Measurements from ENCODE around the gene ZDHHC11.
"Not testable (repeated sequence)": the region's sequence is repeated elsewhere in the genome, so short reads cannot be mapped to it uniquely, and the experiment has no call there.

The ZDHHC11 gene

DNA sequence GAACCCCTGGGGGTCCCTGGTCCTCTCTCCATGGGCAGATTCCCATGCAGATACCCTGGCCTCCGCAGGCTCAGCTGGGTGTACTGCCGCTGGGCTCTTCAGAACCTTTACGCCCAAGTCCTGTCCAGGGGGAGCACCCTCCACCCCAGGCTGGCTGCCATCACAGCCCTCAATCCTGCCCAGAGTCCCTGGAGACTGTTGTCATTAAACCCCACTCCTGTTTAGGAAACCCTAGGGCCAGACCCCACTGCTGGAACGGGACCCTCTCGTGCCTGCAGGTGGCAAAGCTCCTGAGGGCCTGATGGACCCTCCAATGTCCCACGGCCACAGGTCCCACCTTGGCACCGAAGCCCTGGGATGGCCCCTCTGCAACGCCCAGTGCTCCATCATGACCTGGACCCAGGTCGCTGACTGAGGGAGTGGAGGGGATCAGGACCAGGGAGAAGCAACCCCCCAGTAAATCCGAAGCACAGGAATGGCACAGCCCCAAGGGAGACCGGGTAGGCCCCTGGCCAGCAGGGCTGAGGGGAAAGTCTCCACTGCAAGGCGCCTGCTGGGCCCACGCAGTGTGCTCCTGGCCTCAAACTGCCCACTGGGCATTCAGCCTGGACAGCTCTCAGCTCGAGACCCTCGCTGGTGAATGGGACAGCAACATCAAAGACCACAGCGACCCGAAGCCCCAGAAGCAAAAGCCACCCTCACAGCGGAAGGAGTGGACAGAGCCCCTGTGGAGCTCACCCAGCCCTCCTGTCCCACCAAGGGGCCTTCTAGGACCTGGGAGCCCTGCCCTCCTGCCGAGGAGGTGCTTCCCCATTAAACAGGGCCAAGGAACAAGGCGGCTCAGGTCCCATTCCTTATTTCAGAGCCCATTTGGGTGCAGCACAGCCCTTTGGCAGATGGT is 74.6 kb downstream of the ZDHHC11 start:
- no peak for DNase-seq

DNA sequence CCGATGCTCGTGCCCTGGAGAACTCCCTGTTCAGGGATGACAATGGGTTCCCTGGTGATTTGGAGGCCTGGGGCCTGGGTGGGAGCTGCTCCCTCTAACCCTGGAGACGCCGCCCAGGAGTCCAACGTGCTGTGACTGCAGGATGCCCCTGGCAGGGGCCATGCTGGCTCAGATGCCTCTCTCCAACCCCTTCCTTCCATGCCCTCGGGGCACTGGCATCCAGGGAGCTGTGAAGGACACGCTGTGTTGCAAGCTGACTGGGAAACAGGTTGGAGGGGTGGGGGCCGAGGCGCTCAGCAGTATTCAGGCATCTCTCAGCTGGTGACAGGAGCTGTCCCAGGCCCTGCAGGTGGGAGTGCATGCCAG is 75.2 kb downstream of the ZDHHC11 start:
- DNase-seq: not testable (repeated sequence)

DNA sequence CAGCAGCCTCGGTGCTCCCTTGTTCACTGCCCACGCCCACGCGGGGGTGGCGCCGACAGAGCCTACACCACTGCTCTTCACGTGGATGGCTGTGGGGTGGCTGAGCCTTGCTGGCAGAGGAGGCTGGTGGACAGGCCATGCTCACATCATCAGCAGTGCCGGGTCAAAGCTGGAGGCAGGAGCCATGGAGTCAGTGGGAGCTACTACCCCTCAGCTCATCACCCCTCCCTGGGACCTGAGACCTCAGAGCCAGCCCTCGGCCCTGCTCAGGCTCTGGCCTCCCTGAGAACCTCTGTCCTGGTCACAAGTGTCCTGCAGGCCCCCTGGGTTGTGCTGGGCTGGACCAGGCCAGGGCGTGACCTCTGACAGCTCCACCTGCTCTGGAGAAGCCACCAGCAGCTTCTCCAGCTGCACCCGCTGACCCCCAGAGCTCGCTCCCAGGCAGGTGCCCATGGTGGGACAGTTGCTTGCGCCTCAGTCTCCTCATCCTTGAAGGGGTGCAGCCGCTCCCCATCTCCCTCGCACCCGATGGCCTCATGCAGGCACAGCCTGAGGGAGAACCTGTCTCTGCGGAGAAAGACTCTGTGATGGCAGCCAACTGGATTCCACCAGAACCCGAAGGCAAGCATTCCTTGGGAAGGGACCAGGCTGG is 75.8 kb downstream of the ZDHHC11 start:
- not testable (repeated sequence) for DNase-seq

GRCh38 chr5:774304-774703 is 76.5 kb downstream of the ZDHHC11 start:
- DNase-seq: not testable (repeated sequence)

GRCh38 chr5:773517-774264 is 77.1 kb downstream of the ZDHHC11 start:
- DNase-seq: no peak

DNA sequence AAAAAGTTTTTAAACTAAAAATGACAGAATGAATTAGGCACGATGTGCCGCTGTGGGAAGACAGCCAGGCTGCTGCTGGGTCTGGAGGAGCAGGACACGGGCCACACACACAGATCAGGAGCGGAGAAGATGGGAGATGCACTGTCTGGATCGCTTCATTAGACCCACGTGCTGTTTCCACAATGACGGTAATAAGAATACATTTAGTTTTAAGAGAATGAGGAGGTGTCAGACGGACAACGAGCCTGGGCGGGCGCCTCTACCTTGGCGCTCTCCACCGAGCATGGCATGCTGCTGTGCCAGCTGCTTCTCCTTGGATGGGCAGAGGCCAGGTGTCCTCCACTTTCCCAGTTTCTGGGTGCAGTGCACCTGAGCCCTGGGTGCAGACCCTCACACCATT is 77.9 kb downstream of the ZDHHC11 start:
- DNase-seq: not testable (repeated sequence)

DNA sequence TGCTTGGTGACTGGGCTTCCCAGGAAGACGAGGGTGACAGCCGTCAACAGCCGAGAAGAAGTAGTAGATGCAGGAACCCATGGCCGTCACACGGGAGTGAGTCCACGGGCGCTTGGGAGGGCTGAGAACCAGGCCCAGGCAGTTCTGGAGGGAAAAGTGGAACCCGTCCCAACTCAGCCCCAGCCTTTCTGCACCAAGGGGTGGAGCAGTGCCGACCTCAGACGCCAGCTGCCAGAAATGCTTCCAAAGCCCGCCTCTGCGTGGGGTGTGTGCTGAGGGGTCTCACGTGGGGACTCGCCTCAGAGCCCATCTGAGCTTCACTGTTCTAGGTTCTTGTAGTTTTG is 78.3 kb downstream of the ZDHHC11 start:
- not testable (repeated sequence) for DNase-seq

DNA sequence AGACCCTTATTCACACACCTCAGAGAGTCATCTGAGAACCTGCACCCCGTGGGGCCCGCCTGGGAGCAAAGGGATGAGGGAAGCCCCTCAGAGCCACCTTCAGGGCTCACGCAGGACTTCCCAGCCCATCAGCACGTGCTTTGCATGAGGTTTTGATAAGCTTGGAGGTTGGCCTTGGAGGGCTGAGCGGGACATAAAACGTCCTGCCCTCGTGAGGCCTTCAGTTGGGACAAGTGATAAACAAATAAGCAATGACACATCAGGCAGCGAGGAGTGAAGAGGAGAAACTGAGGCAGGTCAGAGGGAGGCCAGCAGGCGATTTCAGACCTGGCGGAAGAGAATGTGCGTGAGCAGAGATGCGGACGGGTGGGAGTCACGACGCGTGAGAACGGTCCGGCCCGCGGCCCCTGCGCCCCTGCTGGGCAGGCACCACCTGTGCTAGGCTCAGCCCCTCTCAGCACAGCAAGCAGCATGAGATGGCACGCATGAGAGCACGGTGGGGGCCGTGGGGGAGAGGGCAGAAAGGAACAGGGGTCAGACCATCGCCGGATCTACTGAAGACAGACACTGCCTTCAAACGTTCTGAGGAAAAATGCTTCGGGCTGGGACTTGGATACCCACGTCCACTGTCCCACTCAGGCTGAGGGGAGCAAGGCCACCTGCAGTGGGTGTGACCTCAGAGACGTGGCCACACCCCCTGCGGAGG is 78.8 kb downstream of the ZDHHC11 start:
- not testable (repeated sequence) for DNase-seq

GRCh38 chr5:771087-771781 is 79.6 kb downstream of the ZDHHC11 start:
- DNase-seq: not testable (repeated sequence)

- DNase-seq: not testable (repeated sequence)
Observed at GRCh38 chr5:770585-770984, 80.2 kb downstream of the ZDHHC11 start.

- DNase-seq: not testable (repeated sequence)
Observed at GRCh38 chr5:769485-770145, 81.2 kb downstream of the ZDHHC11 start.

DNA sequence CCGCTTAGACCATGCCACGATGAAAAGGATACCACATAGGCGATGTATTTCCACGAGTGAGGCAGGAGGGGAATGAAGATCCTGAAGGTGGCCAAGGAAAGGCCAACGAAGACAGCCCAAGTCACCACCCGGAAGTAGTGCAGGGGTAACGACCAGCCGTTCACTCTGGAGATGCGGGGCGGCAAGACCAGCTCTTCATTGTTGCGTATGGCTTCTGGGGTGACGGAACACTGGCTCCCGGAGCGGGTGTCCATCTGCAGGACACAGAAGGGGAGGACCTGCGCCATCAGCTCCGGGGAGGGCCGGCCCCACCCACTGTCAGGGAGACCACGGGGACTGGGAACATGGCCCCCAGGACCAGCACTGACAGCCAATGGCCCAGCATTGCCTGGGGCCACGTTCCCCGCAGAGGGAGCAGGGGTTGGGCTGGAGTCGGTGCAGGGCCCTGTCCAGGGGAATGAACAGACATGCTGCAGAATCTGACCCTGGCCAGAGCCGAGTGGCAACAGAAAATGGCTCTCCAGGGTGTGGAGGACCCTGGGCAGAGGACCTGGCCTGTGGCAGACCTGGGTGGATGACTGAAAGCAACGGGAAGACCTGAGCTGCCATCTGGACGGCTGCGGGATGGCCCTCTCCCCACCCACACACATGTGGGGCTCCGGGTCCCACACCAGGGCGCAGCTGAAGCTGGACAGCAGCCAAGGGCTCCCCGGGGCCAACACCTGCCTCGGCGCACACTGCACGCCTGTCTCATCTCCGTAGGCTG is 83.9 kb downstream of the ZDHHC11 start:
- DNase-seq: no peak

DNA sequence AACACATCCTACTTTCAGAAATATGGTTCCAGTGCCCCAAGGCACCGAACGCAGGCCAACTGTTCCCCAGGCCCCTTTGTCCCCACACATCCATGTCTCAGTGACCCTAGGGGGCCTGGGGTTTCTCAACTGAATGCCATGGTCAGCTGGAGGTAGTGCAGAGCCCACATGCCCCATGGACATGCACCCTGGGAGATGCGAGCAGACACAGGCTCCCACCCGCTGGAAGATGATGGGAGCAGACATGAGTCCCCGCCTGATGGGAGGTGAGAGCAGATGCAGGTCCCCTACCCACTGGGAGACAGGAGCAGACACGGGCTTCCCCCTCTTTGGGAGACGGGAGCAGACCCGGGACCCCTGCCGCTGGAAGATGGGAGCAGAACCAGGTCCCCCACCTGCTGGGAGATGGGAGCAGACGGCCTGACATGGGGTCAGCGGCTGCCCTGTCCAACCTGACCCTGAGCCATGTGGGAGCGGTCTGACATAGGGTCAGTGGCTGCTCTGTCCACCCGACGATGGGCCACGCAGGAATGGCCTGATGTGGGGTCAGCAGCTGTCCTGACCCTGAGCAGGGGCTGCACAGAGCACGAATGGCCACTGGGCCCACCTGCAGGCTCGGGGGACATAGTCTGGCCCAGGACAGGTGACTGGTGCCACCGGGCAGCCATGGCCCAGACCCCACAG is 84.7 kb downstream of the ZDHHC11 start:
- no peak for DNase-seq

DNA sequence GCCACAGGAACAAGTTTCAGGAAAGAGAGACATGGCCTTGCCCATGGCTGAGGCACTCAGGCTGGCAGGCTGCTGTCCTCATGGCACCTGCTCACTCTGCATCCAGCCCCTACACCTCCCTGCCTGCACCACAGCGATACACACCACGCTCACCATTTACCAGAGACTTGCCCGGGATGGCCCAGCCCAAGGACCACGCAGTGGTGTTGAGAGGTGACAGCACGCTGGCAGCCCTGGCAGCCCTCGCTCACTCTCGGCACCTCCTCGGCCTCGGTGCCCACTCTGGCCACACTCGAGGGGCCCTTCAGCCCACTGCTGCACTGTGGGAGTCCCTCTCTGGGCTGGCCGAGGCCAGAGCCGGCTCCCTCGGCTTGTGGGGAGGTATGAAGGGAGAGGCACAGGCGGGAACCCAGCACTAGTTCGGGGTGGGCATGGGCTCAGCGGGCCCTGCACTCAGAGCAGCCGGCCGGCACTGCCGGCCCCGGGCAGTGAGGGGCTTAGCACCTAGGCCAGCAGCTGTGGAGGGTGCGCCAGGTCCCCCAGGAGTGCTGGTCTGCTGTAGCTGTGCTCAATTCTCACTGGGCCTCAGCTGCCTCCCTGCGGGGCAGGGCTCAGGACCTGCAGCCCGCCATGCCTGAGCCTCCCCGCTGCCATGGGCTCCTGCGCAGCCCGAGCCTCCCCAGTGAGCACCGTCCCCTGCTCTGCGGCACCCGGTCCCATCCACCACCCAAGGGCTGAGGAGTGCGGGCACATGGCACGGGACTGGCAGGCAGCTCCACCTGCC is 86.6 kb downstream of the ZDHHC11 start:
- DNase-seq: no peak

DNA sequence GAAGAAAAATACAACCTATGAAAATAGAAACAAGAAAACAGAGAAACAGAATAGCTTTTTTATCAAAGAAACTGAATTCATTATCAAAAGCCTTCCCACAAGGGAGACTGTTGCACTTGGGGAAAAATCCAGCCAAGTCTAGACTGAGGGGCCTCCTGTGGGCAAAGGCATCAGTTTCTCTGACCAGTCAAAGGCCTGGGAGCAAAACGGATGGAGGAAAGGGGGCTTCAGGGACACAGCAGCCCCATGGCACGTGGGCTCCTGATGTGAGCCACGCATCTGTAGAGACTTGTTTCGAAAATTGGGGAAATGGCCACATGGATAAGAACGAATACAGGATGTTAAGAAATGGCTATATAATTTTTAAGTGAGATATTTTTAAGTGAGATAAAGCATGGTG is 87.4 kb downstream of the ZDHHC11 start:
- no peak for DNase-seq

DNA sequence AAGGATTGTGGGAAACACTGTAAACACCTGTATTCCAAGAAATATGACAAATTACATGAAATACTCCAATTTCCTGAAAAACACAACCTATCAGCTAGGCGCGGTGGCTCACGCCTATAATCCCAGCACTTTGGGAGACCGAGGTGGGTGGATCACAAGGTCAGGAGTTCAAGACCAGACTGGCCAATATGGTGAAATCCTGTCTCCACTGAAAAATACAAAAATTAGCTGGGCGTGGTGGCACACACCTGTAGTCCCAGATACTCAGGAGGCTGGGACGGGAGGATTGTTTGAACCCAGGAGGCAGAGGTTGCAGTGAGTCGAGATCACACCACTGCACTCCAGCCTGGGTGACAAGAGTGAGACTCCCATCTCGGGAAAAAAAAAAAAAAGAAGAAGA is 87.8 kb downstream of the ZDHHC11 start:
- DNase-seq: not testable (repeated sequence)

DNA sequence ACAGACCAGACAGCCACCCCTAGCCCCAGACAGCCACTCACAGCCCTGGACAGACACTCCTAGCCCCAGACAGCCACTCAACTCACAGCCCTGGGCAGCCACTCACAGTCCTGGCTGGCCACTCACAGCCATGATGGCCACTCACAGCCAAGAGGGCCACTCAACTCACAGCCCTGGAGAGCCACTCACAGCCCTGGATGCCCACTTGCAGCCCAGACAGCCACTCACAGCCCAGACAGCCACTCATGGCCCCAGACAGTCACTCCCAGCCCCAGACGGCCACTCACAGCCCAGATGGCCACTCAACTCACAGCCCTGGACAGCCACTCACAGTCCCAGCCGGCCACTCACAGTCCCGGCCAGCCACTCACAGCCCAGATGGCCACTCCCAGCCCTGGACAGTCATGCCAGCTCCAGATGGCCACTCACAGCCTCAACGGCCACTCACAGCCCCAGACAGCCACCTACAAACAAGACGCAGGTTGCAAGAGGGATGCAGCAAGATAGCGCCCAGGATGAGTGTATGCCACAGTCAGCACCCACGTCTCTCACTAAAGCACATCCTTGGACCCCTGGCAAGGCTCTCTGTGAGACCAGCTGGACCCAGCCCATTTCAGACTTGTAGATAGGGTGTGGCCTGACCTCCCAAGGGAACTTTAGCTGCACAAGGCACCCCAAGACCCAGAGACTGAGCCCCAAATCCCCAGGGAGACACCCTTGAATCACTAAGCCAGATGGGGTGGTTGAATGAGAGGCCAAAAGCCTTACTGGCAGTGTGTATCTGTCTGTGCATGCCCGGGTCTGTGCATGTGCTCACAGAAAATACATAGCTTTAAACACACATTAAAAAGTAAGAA is 88.7 kb downstream of the ZDHHC11 start:
- no peak for DNase-seq

GRCh38 chr5:761059-761771 is 89.6 kb downstream of the ZDHHC11 start:
- no peak for DNase-seq
